SU-DHL-6 (cell line): ENCODE measurements around the gene FGFR2.

Experiments used
- CTCF ChIP-seq: fragments of 200-600 bp; sonication (generic); IDR thresholded peaks from one replicate; pipeline ENCODE4 v1.5.1; 2017; ENCODE audit warnings: antibody characterized with exemption, mild to moderate bottlenecking, low read length, moderate library complexity; ENCODE audit not compliant: insufficient read depth, poor library complexity, severe bottlenecking
- EZH2phosphoT487 ChIP-seq: fragments of 200-600 bp; sonication (generic), shearing (Covaris generic); conservative IDR thresholded peaks from 2 replicates; pipeline ENCODE4 v1.6.1; 2018; ENCODE audit warnings: mild to moderate bottlenecking, antibody characterized with exemption, low read length, moderate library complexity, mixed read lengths

- TF ChIP-seq CTCF = no peak
- no peak for TF ChIP-seq EZH2phosphoT487
Measured at GRCh38 chr10:121526135-121526790, 72.0 kb downstream of the FGFR2 start.
